Measurements from ENCODE around the gene PRR14L.
"Not testable (repeated sequence)": the region's sequence is repeated elsewhere in the genome, so short reads cannot be mapped to it uniquely, and the experiment has no call there.

Gene PRR14L

GRCh38 chr22:31736458-31736857 is 13.5 kb downstream of the PRR14L start:
- Histone ChIP-seq H3K36me3 (ENCODE audit: control insufficient read depth, insufficient read depth, low read length) (no peaks in the 10 kb centered on the region), H3K9ac (ENCODE audit: low read length) (no peak overlapping the region), H3K9me3 (ENCODE audit: control insufficient read depth, low read length) (no peaks in the 10 kb centered on the region), H3K27me3 (ENCODE audit: control insufficient read depth, insufficient read depth, low read length) (no peaks in the 10 kb centered on the region), H3K4me3 (ENCODE audit: low read length) (no peak overlapping the region), H3K4me1 (ENCODE audit: control insufficient read depth, insufficient read depth, low read length) (peaks cover 21% of the 10 kb centered on the region)

GRCh38 chr22:31734512-31734911 is 15.4 kb downstream of the PRR14L start:
- H3K4me1 ChIP-seq (ENCODE audit: control insufficient read depth, insufficient read depth, low read length), result peaks cover 21% of the 10 kb centered on the region
- no peaks in the 10 kb centered on the region for H3K9me3 ChIP-seq (ENCODE audit: control insufficient read depth, low read length)
- no peak overlapping the region for H3K4me3 ChIP-seq (ENCODE audit: low read length)
- no peak overlapping the region for H3K9ac ChIP-seq (ENCODE audit: low read length)
- H3K27me3 ChIP-seq (ENCODE audit: control insufficient read depth, insufficient read depth, low read length), result no peaks in the 10 kb centered on the region
- H3K36me3 ChIP-seq (ENCODE audit: control insufficient read depth, insufficient read depth, low read length), result no peaks in the 10 kb centered on the region

- Histone ChIP-seq H3K9ac (ENCODE audit: low read length) (no peak overlapping the region), H3K9me3 (ENCODE audit: control insufficient read depth, low read length) (no peaks in the 10 kb centered on the region), H3K4me3 (ENCODE audit: low read length) (no peak overlapping the region), H3K27me3 (ENCODE audit: control insufficient read depth, insufficient read depth, low read length) (no peaks in the 10 kb centered on the region), H3K4me1 (ENCODE audit: control insufficient read depth, insufficient read depth, low read length) (peaks cover 21% of the 10 kb centered on the region), H3K36me3 (ENCODE audit: control insufficient read depth, insufficient read depth, low read length) (no peaks in the 10 kb centered on the region)
These were observed 16.3 kb downstream of the PRR14L start for GRCh38 chr22:31733580-31734079.

GRCh38 chr22:31732089-31732829 is 17.7 kb downstream of the PRR14L start:
- Histone ChIP-seq H3K27me3 (ENCODE audit: control insufficient read depth, insufficient read depth, low read length) (no peaks in the 10 kb centered on the region), H3K9me3 (ENCODE audit: control insufficient read depth, low read length) (no peaks in the 10 kb centered on the region), H3K4me3 (ENCODE audit: low read length) (no peak overlapping the region), H3K4me1 (ENCODE audit: control insufficient read depth, insufficient read depth, low read length) (peaks cover 21% of the 10 kb centered on the region), H3K36me3 (ENCODE audit: control insufficient read depth, insufficient read depth, low read length) (no peaks in the 10 kb centered on the region), H3K9ac (ENCODE audit: low read length) (no peak overlapping the region)

- H3K9ac ChIP-seq (ENCODE audit: low read length), result no peak overlapping the region
These were observed 19.6 kb downstream of the PRR14L start for GRCh38 chr22:31730344-31730711.

GRCh38 chr22:31728857-31729256 is 21.1 kb downstream of the PRR14L start:
- Histone ChIP-seq H3K9me3 (ENCODE audit: control insufficient read depth, low read length) (no peaks in the 10 kb centered on the region), H3K36me3 (ENCODE audit: control insufficient read depth, insufficient read depth, low read length) (no peaks in the 10 kb centered on the region), H3K27me3 (ENCODE audit: control insufficient read depth, insufficient read depth, low read length) (no peaks in the 10 kb centered on the region), H3K4me3 (ENCODE audit: low read length) (no peak overlapping the region), H3K9ac (ENCODE audit: low read length) (no peak overlapping the region), H3K4me1 (ENCODE audit: control insufficient read depth, insufficient read depth, low read length) (peaks cover 21% of the 10 kb centered on the region)

More at GRCh38 chr22:31730344-31730711, 19.6 kb downstream of the PRR14L start:
- Histone ChIP-seq H3K9me3 (ENCODE audit: control insufficient read depth, low read length) (no peaks in the 10 kb centered on the region), H3K27me3 (ENCODE audit: control insufficient read depth, insufficient read depth, low read length) (no peaks in the 10 kb centered on the region), H3K4me3 (ENCODE audit: low read length) (no peak overlapping the region), H3K4me1 (ENCODE audit: control insufficient read depth, insufficient read depth, low read length) (peaks cover 21% of the 10 kb centered on the region), H3K36me3 (ENCODE audit: control insufficient read depth, insufficient read depth, low read length) (no peaks in the 10 kb centered on the region)

- H3K9me3 ChIP-seq (ENCODE audit: control insufficient read depth, low read length), result no peaks in the 10 kb centered on the region
- H3K36me3 ChIP-seq (ENCODE audit: control insufficient read depth, insufficient read depth, low read length), result no peaks in the 10 kb centered on the region
- H3K9ac ChIP-seq (ENCODE audit: low read length), result no peak overlapping the region
- no peaks in the 10 kb centered on the region for H3K27me3 ChIP-seq (ENCODE audit: control insufficient read depth, insufficient read depth, low read length)
- H3K4me3 ChIP-seq (ENCODE audit: low read length), result no peak overlapping the region
- H3K4me1 ChIP-seq (ENCODE audit: control insufficient read depth, insufficient read depth, low read length), result peaks cover 9% of the 10 kb centered on the region
These were observed 23.2 kb downstream of the PRR14L start for GRCh38 chr22:31726692-31727091.

GRCh38 chr22:31723723-31724122 is 26.2 kb downstream of the PRR14L start:
- Histone ChIP-seq H3K4me1 (ENCODE audit: control insufficient read depth, insufficient read depth, low read length) (no peaks in the 10 kb centered on the region), H3K27me3 (ENCODE audit: control insufficient read depth, insufficient read depth, low read length) (no peaks in the 10 kb centered on the region), H3K4me3 (ENCODE audit: low read length) (no peak overlapping the region), H3K36me3 (ENCODE audit: control insufficient read depth, insufficient read depth, low read length) (no peaks in the 10 kb centered on the region), H3K9ac (ENCODE audit: low read length) (no peak overlapping the region), H3K9me3 (ENCODE audit: control insufficient read depth, low read length) (no peaks in the 10 kb centered on the region)

- H3K9me3 ChIP-seq (ENCODE audit: control insufficient read depth, low read length), result no peaks in the 10 kb centered on the region
- H3K27me3 ChIP-seq (ENCODE audit: control insufficient read depth, insufficient read depth, low read length), result no peaks in the 10 kb centered on the region
- no peak overlapping the region for H3K9ac ChIP-seq (ENCODE audit: low read length)
- H3K4me1 ChIP-seq (ENCODE audit: control insufficient read depth, insufficient read depth, low read length), result no peaks in the 10 kb centered on the region
- H3K4me3 ChIP-seq (ENCODE audit: low read length), result no peak overlapping the region
- H3K36me3 ChIP-seq (ENCODE audit: control insufficient read depth, insufficient read depth, low read length), result peaks cover 6% of the 10 kb centered on the region
These were observed 30.0 kb downstream of the PRR14L start for GRCh38 chr22:31719850-31720471.

GRCh38 chr22:31715147-31715778 is 34.7 kb downstream of the PRR14L start:
- Histone ChIP-seq H3K9ac (ENCODE audit: low read length) (no peak overlapping the region), H3K36me3 (ENCODE audit: control insufficient read depth, insufficient read depth, low read length) (peaks cover 9% of the 10 kb centered on the region), H3K9me3 (ENCODE audit: control insufficient read depth, low read length) (no peaks in the 10 kb centered on the region), H3K4me3 (ENCODE audit: low read length) (no peak overlapping the region), H3K4me1 (ENCODE audit: control insufficient read depth, insufficient read depth, low read length) (no peaks in the 10 kb centered on the region), H3K27me3 (ENCODE audit: control insufficient read depth, insufficient read depth, low read length) (no peaks in the 10 kb centered on the region)

- not testable (repeated sequence) for H3K9ac ChIP-seq (ENCODE audit: low read length); H3K27me3 ChIP-seq (ENCODE audit: control insufficient read depth, insufficient read depth, low read length); H3K4me1 ChIP-seq (ENCODE audit: control insufficient read depth, insufficient read depth, low read length); H3K9me3 ChIP-seq (ENCODE audit: control insufficient read depth, low read length); H3K4me3 ChIP-seq (ENCODE audit: low read length); H3K36me3 ChIP-seq (ENCODE audit: control insufficient read depth, insufficient read depth, low read length)
These were observed 38.7 kb downstream of the PRR14L start for GRCh38 chr22:31711226-31711625.

GRCh38 chr22:31707519-31707918 is 42.4 kb downstream of the PRR14L start:
- Histone ChIP-seq H3K36me3 (ENCODE audit: control insufficient read depth, insufficient read depth, low read length) (peaks cover 5% of the 10 kb centered on the region), H3K9ac (ENCODE audit: low read length) (no peak overlapping the region), H3K27me3 (ENCODE audit: control insufficient read depth, insufficient read depth, low read length) (no peaks in the 10 kb centered on the region), H3K9me3 (ENCODE audit: control insufficient read depth, low read length) (no peaks in the 10 kb centered on the region), H3K4me1 (ENCODE audit: control insufficient read depth, insufficient read depth, low read length) (no peaks in the 10 kb centered on the region), H3K4me3 (ENCODE audit: low read length) (no peak overlapping the region)

Measured in mucosa of stomach (tissue), 1 donor.